NCI-H345 treated with DMSO at 0.1 percent for 48 hours (cell line): Measurements from ENCODE around the gene PKP2.
"Not testable (repeated sequence)": the region's sequence is repeated elsewhere in the genome, so short reads cannot be mapped to it uniquely, and the experiment has no call there.

Source experiments
- DNase-seq: peaks from one replicate; lab custom pipeline; 2025; ENCODE audit not compliant: unreplicated experiment; lab: John Stamatoyannopoulos, UW

Gene PKP2

DNA sequence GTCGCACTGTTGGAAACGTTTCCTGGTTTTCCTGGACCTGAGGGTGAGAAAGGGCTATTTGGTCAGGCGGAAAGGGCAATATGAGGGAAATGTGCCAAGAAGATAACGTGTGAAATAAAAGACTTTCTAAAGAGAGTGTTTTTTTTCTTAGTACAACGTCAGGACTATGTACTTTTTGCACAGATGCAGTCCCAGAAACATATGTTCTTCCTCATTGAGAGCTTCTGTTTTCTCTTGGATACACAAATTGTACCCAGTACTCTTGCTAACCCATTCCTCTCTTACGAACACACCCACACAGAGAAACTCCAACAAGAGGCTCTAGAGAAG lies 669 bp upstream of the PKP2 start:
- no peak for DNase-seq

DNA sequence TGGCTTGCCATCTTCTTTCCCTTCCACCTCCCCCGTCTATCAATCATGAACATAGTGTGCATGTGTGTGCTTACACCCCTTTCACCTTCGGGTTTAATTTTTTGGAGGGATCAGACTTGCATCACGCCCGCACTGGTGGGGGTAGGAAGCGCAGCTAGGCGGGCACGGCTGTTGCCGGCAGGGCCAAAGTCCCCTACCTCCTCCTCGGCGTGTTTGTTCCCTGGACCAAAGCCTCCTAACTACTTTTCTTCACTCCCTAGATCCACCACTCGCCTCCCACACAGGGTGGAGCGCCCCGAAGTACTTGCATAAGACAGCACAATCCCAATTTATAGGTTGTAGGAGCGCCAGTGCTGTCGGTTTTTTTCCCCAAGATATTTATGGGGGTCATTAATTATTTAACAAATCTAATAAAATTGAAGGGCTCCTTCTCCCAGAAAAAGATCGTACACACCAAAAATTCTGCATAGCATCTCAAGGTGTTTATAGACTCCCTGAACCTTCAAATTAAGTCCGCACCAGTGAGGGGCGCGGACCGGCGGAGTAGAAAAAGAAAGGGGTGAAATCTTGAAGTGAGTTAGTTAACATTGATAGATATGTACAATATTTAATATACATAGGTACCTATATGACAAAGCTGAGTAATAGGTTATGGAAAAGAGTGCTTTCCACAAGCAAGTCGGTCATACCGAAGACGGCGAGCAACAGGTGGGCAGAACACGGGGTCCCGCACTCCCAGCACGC lies 717 bp downstream of the PKP2 start:
- no peak for DNase-seq

DNA sequence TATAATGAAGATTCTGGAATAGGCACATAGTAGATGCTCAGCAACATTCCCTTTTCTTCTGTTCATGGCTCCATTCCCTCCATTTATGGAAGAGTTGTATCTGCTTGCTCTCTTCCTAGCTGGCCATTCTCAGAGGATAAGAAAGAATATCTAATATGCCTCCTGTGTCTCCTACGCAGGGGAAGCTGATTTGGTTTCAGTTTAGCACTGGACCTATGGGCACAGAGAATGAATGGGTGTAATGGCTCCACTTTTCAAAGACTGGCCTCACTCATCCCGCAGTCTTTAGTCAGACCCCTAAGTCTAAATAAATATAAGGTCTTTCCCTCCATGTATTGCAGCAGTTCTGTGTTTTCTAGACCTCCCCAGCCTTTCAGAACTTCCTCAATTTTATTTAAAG lies 2.0 kb downstream of the PKP2 start:
- DNase-seq, result no peak

DNA sequence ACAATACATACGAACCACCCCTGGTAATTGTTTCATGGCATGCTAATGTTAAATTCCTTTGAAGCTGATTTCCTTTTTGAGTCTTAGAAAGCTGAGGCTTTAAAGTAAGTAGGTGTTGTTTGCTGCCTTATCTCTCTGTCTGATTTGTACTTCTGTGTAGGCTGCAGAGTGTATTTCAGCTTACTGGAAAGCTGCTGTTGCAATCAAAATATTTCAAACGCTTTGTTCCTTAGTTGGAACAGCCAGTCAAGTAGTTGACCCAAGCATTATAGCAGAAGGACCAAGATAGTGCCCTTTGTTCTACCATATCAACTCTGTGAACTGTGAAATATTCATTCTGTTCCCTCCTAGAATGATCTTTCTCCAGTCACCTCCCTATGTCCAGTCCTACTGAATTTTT lies 3.1 kb downstream of the PKP2 start:
- no peak for DNase-seq

DNA sequence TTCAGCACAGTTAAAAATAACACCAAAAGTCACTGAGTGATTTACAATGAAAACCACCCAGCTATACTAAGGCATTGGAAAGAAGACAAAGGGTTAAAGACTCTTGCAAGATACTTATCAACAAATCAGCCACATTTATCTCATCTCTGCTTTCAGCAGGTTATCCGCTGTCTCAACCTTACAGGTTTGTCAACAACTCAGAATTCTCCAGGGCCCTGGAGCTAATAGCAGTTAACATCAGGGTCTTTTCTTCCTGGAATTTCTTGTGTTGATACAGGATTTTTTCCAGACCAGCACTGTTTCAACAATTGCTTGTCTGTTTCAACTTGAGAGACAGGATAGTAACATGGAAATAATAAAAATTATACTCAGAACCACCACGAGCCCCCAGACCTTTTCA lies 3.5 kb downstream of the PKP2 start:
- no peak for DNase-seq

DNA sequence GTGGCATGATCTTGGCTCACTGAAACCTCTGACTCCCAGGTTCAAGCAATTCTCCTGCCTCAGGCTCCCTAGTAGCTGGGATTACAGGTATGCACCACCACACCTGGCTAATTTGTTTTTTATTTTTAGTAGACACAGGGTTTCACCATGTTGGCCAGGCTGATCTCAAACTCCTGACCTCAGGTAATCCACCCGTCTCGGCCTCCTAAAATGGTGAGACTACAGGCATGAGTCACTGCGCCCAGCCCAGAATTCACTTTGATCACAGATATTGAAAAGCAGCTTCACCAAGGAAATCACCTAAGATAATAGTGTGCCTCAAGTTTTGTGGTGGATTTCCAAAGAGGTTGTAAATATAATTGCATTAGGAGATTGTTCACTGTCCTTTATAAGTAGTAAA lies 4.2 kb downstream of the PKP2 start:
- DNase-seq, result not testable (repeated sequence)

DNA sequence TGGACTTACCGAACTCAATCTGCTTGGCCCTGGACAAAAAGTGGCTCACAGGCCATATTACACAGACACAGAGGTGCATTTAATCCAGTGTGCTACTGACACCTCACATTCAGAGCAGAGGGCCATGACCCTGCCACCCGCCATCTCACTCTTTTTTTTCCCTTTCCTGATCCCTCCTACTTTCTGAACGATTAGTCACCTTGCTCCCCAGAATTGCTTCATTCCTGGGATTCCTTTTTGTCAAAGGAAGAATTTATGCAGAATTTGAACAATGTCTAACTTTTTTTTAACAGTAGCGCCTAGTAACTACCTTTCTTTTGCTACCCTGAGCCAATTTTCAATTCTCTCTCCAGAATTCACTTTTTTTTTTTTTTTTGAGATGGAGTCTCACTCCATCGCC lies 4.6 kb downstream of the PKP2 start:
- no peak for DNase-seq

DNA sequence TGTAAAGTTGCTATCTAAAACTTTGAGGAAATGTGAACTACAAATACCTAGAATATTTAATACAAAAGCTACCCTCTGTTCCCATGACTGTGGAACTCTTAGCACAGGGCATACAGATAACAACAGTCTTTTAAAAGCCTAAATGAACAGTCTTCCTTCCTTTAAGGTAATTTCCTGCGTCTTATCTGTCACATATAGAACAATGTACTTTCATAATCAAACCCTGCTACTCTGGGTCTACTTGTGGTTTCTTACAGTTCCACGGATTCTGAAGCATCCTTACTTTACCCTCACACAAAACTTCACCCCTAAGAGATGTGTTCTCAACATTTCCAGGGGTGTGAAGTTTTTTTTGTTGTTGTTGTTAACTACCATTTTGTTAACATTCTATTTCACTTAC lies 5.1 kb downstream of the PKP2 start:
- no peak for DNase-seq

DNA sequence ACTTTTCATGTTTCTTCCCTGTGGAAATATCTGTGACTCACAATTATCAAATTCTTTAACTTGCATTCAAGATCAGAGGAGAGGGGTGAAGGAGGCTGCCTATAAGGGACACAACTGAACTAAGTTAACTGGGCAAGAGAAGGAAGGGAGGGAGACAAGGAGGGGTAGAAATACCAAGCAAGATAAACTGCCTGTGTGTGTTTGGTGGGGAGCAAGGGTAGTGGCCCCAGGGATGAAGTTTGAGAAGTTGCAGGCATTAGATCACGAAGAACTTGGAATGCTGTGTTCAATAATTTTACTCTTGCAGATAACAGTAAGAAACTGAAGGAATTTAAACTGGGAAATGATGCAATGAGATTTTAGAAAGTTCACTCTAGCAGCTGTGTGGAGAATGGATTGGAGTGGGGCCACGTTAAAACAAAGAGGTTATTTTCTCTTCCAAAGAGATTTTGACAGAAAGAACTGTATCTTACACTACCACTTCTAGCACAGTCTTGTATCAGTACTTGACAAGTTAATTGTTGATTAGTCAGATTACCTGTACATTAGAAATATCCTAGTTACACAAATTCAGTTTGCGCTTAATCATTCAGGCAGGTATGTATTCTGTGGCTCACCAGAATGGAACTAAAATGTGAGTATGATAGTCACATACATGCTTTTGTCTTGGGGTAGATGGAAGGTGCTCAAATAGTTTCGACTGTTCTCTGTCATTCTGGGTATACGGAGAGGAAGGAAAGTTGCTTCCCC lies 7.4 kb downstream of the PKP2 start:
- DNase-seq, result no peak

DNA sequence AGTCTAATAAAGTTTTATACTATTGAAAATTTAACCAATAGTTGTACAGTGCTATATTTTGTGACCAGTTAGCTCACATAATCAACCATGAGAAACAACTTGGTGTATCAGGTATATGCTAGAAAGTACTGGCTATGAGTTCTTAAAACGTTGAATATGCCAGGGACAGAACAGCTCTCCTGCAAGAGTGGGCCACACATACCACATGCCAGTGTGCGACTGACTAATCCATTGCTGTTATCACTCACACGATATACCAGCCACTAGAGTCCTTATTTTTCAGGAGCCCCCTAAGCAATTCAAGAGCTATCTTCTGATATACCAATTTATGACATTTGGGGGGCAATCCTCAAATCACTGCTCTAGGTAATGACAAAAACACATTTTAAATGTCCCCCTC lies 9.5 kb downstream of the PKP2 start:
- no peak for DNase-seq

DNA sequence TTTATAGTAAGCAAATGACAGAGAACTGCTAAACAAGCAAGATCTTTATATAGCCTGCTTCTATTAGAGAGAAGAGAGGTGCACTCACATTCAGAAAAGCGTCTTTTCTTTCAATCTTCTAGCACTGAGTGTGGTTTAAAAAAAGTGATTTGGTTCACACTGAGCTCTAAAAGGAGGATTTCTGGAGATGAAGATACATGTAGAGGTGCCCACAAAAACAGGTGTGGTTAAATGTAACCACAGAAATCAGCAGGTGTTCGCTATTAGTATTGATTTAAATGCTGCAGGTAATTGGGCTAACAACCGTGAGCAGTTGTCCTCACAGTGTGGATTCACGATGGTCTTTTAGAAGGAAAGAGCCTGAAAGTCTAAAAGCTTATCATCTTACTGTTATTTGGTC lies 10.7 kb downstream of the PKP2 start:
- no peak for DNase-seq

DNA sequence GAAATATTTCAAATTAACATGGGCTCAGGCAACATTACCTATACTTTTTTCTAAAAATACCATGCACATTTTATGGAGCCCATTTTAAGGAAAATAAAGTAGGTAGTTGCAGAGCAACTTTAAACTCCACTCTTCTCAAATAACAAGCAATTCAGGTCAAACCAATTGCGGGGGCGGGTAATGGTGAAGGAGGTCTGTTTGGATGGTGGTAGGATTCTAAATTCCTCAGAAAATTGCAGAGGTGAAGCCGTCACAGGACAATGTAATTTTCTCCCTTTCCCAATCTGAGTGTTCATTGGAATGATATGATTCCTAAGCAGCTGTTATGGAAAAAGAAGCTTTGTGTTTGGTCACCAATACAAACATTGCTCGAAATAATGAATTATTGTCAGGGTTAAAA lies 11.6 kb downstream of the PKP2 start:
- no peak for DNase-seq

DNA sequence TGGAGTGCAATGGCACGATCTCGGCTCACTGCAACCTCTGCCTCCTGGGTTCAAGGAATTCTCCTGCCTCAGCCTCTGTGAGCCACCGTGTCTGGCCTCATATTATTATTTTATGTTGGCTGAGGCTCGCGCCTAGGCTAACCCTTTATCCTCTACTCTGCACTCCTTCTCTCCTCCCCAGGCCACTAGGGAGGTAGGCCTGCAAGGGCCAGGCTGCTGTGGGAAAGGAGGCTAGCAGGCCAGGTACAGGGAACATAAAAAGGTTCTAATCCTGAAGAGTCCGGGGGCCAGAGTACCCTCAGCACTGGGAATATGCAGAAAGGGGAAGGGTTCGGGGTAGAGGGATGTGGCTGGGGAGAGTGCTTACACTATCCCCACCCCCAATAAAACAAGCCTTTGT lies 14.9 kb downstream of the PKP2 start:
- DNase-seq, result no peak

DNA sequence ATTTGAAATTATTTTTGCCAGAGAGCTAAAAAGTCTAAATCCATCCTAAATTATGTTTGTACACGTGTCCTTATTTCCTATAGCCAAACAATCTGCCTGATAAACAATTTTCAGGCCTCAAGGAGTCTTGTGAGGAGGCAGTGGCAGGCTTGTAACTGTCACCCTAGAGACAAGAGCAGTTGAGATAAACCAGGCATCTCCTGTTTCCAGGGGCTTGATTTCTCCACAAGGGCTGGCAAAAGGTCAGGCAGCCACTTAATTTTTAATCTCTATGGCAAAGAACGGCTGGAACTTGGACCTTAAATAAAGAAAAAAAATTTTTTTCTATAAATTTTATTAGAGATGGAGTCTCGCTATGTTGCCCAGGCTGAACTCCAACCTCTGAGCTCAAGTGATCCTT lies 15.5 kb downstream of the PKP2 start:
- DNase-seq, result no peak

DNA sequence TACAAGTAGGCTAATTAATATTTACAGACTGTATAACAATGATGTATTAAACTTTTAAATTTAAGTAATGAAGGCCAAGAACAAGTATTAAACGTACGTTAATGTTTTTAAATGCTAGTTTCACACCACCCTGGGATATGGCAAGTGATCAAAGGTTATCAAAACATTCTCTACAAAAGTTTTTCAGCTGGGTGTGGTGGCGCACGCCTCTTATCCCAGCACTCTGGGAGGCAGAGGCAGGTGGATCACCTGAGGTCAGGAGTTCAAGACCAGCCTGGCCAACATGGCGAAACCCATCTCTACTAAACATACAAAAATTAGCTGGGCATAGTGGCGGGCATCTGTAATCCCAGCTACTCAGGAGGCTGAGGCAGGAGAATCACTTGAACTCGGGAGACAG lies 17.5 kb downstream of the PKP2 start:
- DNase-seq, result not testable (repeated sequence)

DNA sequence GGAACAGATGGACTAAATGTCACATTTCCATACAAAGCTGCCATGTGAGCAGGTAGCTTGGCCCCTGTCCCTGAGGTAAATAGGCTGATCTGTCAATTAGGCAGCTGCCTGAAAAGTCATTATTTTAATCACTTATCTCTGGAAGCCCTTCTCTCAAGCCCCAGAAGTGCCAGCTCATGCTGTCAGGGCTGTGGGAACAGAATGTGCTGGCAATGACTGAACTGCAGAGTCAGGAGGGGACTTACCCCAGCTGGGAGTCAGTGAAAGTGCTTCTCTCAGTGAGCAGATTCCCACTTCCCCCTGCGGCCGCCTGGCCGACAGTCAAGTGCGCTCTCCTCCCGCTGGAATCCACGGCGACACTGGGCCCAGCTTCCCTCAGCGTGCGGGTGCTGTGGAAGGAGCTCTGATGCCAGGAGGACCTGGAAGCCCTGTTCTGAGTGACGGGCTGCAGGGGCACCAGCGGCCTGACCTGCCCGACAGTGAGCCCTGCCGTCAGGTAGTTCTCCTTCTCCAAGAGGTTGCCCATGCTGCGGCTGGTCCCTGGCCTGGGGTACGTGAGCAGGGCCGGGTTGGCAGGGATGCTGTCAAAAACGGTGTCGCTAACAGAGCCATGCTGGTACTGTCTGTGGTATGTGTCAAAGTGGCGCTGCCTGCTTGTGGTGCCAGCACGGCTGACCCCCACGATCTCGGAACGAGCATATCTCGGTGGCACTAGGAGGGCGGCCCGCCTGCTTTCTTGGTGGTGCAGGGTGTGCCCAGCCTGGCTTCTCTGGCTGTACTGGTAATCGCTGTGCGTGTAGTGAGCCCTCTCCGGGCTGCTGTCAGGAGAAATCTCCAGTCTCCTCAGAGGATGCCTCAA lies 18.7 kb downstream of the PKP2 start:
- DNase-seq, result no peak

DNA sequence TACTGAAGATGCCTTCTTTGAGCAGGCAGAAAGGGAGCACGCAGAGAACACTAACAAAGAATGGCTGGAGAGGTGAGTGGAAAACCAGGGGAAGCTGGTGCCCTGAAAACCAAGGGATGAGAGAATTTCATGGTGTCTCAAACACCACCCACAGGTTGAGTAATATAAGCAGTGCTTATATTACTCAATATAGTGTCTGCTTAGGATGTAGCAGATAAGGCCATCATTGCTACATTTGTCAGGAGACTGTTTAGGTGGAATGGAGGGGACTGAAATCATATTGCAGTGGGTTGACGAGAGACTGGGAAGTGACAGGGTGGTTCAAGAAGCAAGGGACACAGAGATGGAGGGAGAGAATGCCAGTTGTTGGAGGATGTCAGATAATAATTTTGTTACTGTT lies 20.6 kb downstream of the PKP2 start:
- no peak for DNase-seq

DNA sequence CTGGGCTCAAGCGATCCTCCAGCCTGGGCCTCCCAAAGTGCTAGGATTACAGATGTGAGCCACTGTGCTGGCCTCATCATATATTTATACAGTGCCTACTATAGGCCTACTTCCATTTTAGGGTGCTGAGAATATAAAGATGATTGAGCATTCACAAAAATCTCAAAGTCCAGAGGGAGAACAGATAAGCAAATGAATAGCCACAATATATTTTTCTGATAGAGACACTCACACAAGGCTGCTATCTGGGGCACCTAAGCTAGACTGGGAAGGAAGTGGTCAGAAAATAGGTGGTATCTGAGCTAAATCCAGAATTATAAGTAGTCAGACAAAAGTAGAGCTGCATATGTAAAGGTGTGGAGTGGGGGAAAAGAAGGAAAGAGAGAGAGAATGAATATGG lies 21.6 kb downstream of the PKP2 start:
- no peak for DNase-seq

DNA sequence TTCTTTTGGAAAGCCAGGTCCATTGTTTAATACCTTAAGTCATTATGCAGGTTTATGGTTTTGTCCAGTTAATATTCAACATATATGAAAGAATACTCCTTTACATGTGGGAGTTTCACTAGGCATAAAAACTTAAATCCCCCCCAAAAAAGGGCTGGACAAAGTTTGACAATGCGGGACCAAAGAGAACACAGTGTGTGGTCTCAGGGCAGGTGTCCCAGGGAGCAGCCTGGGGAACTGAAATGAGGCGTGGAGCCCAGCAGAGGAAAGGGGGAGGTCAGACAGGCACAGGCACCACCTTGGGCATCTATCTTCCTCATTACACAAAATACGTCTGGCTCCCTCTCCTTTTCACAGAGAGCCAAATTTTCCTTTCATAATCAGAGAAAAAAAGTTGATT lies 22.5 kb downstream of the PKP2 start:
- no peak for DNase-seq

DNA sequence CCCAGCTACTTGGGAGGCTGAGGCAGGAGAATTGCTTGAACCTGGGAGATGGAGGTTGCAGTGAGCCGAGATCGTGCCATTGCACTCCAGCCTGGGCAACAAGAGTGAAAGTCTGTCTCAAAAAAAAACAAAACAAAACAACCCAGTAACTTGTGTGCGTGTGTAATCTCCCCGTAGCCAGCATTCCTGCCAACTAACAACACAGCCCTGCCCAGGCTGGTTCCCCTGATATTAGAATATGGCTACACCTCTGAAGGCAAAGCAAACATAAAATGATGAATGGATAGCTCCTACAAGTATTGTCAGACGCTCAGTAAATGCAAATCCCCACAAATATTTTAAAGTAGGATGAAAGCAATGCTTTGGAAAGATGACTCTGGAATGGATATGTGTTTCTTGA lies 24.2 kb downstream of the PKP2 start:
- not testable (repeated sequence) for DNase-seq

DNA sequence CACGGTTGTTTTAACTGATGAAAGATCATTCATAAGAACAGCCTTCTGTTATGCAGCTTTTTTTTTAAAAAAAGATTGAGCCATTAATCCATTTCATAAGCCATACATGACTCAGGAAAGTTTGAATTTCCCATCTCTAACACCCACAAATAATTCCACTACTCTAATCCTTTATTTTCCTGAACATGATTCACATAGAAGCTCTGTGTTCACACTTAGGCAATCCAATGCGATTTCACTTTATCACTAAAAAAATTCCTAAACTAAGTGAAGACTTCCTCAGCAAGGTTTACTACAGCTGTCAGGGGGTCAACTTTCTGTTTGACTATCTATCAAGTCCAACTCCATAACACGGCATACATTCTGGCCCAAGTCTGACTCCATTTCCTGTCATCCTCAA lies 25.9 kb downstream of the PKP2 start:
- DNase-seq, result no peak

DNA sequence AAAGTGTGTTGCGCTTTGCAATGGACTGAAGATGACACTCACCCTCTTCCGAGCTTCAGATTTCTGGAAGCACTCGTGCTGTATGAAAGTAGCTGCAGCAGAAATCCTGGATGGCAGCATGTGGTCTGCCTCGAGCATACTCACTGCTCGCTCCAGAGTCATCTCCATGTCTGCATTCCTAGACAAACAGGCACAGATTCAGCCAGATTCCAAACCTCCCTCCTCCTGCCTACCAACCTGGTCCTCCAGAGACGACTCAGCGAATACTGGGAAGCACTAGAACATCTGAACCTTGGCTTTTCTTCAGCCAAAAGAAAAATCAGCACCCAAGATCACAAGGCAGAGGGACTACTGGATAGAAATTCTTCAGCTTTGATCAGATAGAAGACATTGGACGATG lies 27.7 kb downstream of the PKP2 start:
- no peak for DNase-seq
